ENCODE data around the gene ITIH1.

ITIH1 gene

DNA sequence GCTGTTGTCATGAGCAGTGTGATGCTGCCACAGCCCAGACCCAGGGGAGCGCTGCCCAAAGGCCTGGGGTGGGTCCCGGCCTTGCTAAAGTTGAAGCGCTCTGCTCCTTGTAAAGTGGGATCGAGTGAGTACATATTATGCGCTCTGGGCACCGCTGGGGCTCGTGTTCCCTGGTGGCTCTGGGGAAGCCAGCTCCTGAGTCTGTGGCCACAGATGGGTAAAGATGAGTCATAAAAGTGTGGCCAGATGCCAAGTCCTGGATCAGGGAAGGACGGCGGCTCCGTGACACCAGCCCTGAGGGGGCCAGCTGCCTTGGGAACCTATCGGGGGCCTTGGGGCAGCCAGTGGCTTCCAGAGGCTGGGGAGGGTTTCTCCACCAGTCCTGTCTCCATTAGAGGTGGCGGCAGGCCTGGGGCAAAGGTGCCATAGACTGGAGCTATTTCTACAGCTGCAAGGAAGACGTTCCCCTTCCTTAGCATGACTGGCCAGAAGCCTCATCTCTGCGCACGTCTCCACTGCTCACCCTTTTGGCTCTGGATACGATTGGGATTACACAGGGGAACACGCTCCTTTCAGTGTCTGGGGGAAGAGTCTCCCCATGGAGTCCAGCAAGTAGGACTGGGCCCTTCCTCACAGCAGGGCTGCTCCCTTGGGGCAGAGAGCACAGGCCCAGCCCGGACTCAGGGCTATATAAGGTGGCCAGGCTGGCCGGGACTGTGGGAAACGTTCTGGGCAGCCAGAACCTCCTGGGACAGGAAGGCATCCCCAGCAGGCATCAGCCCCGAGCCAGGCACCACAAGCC lies 54.3 kb downstream of the ITIH1 start:
- Histone ChIP-seq H3K9ac (ENCODE audit: low read length) (no peak overlapping the region), H3K36me3 (ENCODE audit: control insufficient read depth in 1 of 2, insufficient read depth in 2 of 2, low read length in 2 of 2) (peaks cover 0 to 3% of the 10 kb centered on the region in 2 experiments), H3K4me2 (ENCODE audit: low read length) (no peak overlapping the region), H3K4me1 (ENCODE audit: control insufficient read depth in 1 of 2, insufficient read depth in 2 of 2, low read length in 2 of 2) (no peaks in the 10 kb centered on the region), H4K91ac (ENCODE audit: low read depth, low read length) (no peak overlapping the region), H3K79me2 (ENCODE audit: control insufficient read depth, insufficient read depth, low read length, poor library complexity) (no peaks in the 10 kb centered on the region), H3K79me1 (ENCODE audit: low read length) (no peaks in the 10 kb centered on the region), H2BK12ac (ENCODE audit: low read length) (no peak overlapping the region), H3K4me3 (ENCODE audit: low read depth, low read length) (no peak overlapping the region), H3K27me3 (ENCODE audit: insufficient read depth, low read length) (no peaks in the 10 kb centered on the region), H2BK120ac (ENCODE audit: insufficient read depth, low read length, poor library complexity) (no peak overlapping the region), H3K9me3 (ENCODE audit: insufficient read depth, low read depth, low read length) (no peaks in the 10 kb centered on the region), H3K14ac (ENCODE audit: low read length) (no peak overlapping the region), H2AK5ac (ENCODE audit: low read length) (no peak overlapping the region), H3K27ac (ENCODE audit: low read depth, low read length) (no peak overlapping the region), H2AFZ (ENCODE audit: insufficient read depth, low read length, poor library complexity) (no peak overlapping the region), H4K8ac (ENCODE audit: low read depth, low read length) (no peak overlapping the region), H3K18ac (ENCODE audit: low read length) (no peak overlapping the region), H3K23ac (ENCODE audit: low read length) (no peak overlapping the region), H4K12ac (ENCODE audit: low read depth, low read length) (no peak overlapping the region), H3K4ac (ENCODE audit: low read depth, low read length) (no peak overlapping the region), H2BK5ac (ENCODE audit: low read depth, low read length, poor library complexity) (no peak overlapping the region)
- WGBS (ENCODE audit: extremely low coverage, insufficient coverage, insufficient read length): no CpG with 5 or more reads among the region's 21 CpGs
- DNase-seq: peak in 1 of 2 donors; percentile 49

DNA sequence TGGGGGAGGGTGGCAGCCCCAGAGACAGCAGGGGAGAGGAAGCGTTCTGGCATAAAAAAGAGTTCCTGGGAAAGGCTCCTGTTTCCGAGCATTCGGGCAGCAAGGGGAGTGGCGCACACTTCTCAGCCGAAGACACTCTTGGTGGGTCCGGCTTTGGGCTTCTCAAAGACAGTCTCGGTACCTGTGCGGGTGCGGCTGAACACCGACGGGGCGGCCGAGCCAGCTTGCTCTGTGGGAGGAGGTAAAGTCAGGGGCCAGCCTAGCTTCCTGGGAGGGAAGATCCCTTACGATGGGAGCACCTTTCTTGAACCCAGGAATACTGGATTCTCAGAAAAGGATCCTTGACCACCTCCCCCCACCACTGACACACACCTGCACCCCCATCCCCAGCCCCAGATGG lies 55.8 kb downstream of the ITIH1 start:
- H4K91ac ChIP-seq (ENCODE audit: low read depth, low read length): no peak overlapping the region

DNA sequence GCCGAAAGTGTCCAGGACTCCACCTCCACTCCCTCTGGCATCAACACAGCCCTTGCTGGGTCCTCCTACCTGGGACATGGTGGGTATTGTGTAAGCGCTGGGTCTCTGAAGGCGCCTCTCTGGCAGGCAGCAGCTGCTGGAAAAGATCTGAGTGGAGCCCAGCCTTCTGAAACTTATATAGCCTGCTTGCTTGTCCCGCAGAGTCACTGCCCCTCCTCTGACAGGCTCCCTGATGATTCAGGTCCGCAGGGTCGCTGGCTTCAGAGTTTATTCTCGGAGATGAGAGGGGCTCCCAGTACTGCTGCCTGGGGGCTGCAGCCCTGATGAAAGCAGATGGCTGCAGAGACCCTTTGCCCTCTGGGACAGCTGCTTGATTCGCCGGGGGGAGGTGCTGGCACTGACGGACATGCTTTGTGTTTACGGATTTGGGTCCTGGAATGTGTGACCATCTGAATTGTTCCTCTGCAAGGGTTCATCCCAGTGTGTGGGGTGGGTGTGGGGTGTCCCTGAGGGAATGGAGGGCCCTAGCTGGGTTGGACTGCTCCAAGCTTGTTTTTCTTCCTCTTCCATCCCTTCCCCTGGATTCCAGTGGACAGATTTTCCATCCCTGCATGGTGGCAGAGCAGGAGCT lies 57.6 kb downstream of the ITIH1 start, which contains the start of gene MUSTN1:
MUSTN1 (minus strand) TSS at position 149 of the 631 bp plus-strand sequence; CDS start at position 78, 71 bp downstream.
- H3K79me2 ChIP-seq (ENCODE audit: control insufficient read depth, insufficient read depth, low read length, poor library complexity): no peaks in the 10 kb centered on the region
- no peak within 1 kb of the TSS for H3K23ac ChIP-seq (ENCODE audit: low read length)
- H3K4me2 ChIP-seq (ENCODE audit: low read length): no peak within 1 kb of the TSS
- H4K12ac ChIP-seq (ENCODE audit: low read depth, low read length): no peak within 1 kb of the TSS
- H3K9ac ChIP-seq (ENCODE audit: low read length): no peak within 1 kb of the TSS
- no peak within 1 kb of the TSS for H4K91ac ChIP-seq (ENCODE audit: low read depth, low read length)
- H2BK120ac ChIP-seq (ENCODE audit: insufficient read depth, low read length, poor library complexity): no peak within 1 kb of the TSS
- no peak within 1 kb of the TSS for H4K8ac ChIP-seq (ENCODE audit: low read depth, low read length)
- no peak within 1 kb of the TSS for H2AFZ ChIP-seq (ENCODE audit: insufficient read depth, low read length, poor library complexity)
- H3K4me1 ChIP-seq (ENCODE audit: control insufficient read depth in 1 of 2, insufficient read depth in 2 of 2, low read length in 2 of 2): no peaks in the 10 kb centered on the region
- no peak within 1 kb of the TSS for H2BK5ac ChIP-seq (ENCODE audit: low read depth, low read length, poor library complexity)
- H3K9me3 ChIP-seq (ENCODE audit: insufficient read depth, low read depth, low read length): no peaks in the 10 kb centered on the region
- H3K36me3 ChIP-seq (ENCODE audit: control insufficient read depth in 1 of 2, insufficient read depth in 2 of 2, low read length in 2 of 2): peaks cover 0 to 6% of the 10 kb centered on the region in 2 experiments
- no peak within 1 kb of the TSS for H3K4ac ChIP-seq (ENCODE audit: low read depth, low read length)
- no peak within 1 kb of the TSS for H3K14ac ChIP-seq (ENCODE audit: low read length)
- no peak within 1 kb of the TSS for H2BK12ac ChIP-seq (ENCODE audit: low read length)
- no peak for DNase-seq
- no peaks in the 10 kb centered on the region for H3K27me3 ChIP-seq (ENCODE audit: insufficient read depth, low read length)
- no peak within 1 kb of the TSS for H3K4me3 ChIP-seq (ENCODE audit: low read depth, low read length)
- H3K79me1 ChIP-seq (ENCODE audit: low read length): no peaks in the 10 kb centered on the region
- no peak within 1 kb of the TSS for H3K18ac ChIP-seq (ENCODE audit: low read length)
- no peak within 1 kb of the TSS for H3K27ac ChIP-seq (ENCODE audit: low read depth, low read length)
- H2AK5ac ChIP-seq (ENCODE audit: low read length): no peak within 1 kb of the TSS
- no CpG with 5 or more reads among the region's 11 CpGs for WGBS (ENCODE audit: extremely low coverage, insufficient coverage, insufficient read length)

More for the DNA sequence above, 55.8 kb downstream of the ITIH1 start:
- H3K79me1 ChIP-seq (ENCODE audit: low read length): no peaks in the 10 kb centered on the region
- no peaks in the 10 kb centered on the region for H3K27me3 ChIP-seq (ENCODE audit: insufficient read depth, low read length)
- H3K4ac ChIP-seq (ENCODE audit: low read depth, low read length): no peak overlapping the region
- no peaks in the 10 kb centered on the region for H3K9me3 ChIP-seq (ENCODE audit: insufficient read depth, low read depth, low read length)
- no peak overlapping the region for H3K18ac ChIP-seq (ENCODE audit: low read length)
- no peak for DNase-seq
- H3K9ac ChIP-seq (ENCODE audit: low read length): no peak overlapping the region
- H4K12ac ChIP-seq (ENCODE audit: low read depth, low read length): no peak overlapping the region
- H2BK12ac ChIP-seq (ENCODE audit: low read length): no peak overlapping the region
- no peak overlapping the region for H3K4me2 ChIP-seq (ENCODE audit: low read length)
- H3K36me3 ChIP-seq (ENCODE audit: control insufficient read depth in 1 of 2, insufficient read depth in 2 of 2, low read length in 2 of 2): peaks cover 0 to 6% of the 10 kb centered on the region in 2 experiments
- no peak overlapping the region for H2BK120ac ChIP-seq (ENCODE audit: insufficient read depth, low read length, poor library complexity)
- no peak overlapping the region for H2AFZ ChIP-seq (ENCODE audit: insufficient read depth, low read length, poor library complexity)
- no peak overlapping the region for H4K8ac ChIP-seq (ENCODE audit: low read depth, low read length)
- H3K4me1 ChIP-seq (ENCODE audit: control insufficient read depth in 1 of 2, insufficient read depth in 2 of 2, low read length in 2 of 2): no peaks in the 10 kb centered on the region
- H3K23ac ChIP-seq (ENCODE audit: low read length): no peak overlapping the region
- H3K79me2 ChIP-seq (ENCODE audit: control insufficient read depth, insufficient read depth, low read length, poor library complexity): no peaks in the 10 kb centered on the region
- H2AK5ac ChIP-seq (ENCODE audit: low read length): no peak overlapping the region
- no CpG with 5 or more reads among the region's 14 CpGs for WGBS (ENCODE audit: extremely low coverage, insufficient coverage, insufficient read length)
- H3K27ac ChIP-seq (ENCODE audit: low read depth, low read length): no peak overlapping the region
- no peak overlapping the region for H3K4me3 ChIP-seq (ENCODE audit: low read depth, low read length)
- H3K14ac ChIP-seq (ENCODE audit: low read length): no peak overlapping the region
- no peak overlapping the region for H2BK5ac ChIP-seq (ENCODE audit: low read depth, low read length, poor library complexity)

DNA sequence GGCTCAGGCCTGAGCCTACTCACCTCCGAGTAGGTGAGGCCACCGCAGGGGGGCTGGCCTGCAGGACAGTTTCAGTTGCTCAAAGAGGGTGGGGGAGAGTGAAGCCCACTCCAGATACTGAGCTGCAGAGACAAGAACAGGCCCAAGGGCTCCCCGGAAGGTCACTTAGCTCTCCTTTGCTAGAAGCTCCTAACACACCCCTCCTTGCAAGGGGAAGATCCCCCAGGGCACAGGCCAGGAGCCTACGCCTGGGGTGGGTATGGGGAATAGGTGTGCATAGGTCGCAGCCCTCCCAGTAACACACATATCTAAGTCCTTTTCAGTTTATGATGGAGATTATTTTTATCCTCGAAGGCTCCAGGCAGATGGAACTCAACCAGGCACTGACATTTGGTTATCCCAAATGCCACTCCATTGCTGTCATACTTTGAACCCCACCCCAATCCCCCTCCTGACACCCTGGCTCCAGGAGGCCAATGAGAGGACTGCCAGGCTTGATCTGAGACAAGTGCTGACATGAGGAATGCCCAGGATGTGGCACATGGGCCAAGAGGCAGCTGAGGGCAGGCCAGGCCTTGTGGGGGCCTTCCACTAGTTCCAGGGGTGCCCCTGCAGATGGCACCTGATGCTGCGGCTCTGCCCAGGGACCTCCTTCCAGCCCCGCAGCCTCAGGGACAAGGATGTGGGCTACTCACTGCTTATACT lies 58.5 kb downstream of the ITIH1 start:
- Histone ChIP-seq H3K4me2 (ENCODE audit: low read length) (no peak overlapping the region), H3K79me1 (ENCODE audit: low read length) (no peaks in the 10 kb centered on the region), H3K23ac (ENCODE audit: low read length) (no peak overlapping the region), H2BK5ac (ENCODE audit: low read depth, low read length, poor library complexity) (no peak overlapping the region), H3K79me2 (ENCODE audit: control insufficient read depth, insufficient read depth, low read length, poor library complexity) (no peaks in the 10 kb centered on the region), H2BK12ac (ENCODE audit: low read length) (no peak overlapping the region), H3K9me3 (ENCODE audit: insufficient read depth, low read depth, low read length) (no peaks in the 10 kb centered on the region), H3K27ac (ENCODE audit: low read depth, low read length) (no peak overlapping the region), H3K4me1 (ENCODE audit: control insufficient read depth in 1 of 2, insufficient read depth in 2 of 2, low read length in 2 of 2) (no peaks in the 10 kb centered on the region), H3K4ac (ENCODE audit: low read depth, low read length) (no peak overlapping the region), H4K8ac (ENCODE audit: low read depth, low read length) (no peak overlapping the region), H4K12ac (ENCODE audit: low read depth, low read length) (no peak overlapping the region), H4K91ac (ENCODE audit: low read depth, low read length) (no peak overlapping the region), H3K9ac (ENCODE audit: low read length) (no peak overlapping the region), H2BK120ac (ENCODE audit: insufficient read depth, low read length, poor library complexity) (no peak overlapping the region), H3K27me3 (ENCODE audit: insufficient read depth, low read length) (no peaks in the 10 kb centered on the region), H3K36me3 (ENCODE audit: control insufficient read depth in 1 of 2, insufficient read depth in 2 of 2, low read length in 2 of 2) (peaks cover under 1 to 6% of the 10 kb centered on the region in 2 experiments), H3K4me3 (ENCODE audit: low read depth, low read length) (no peak overlapping the region), H3K18ac (ENCODE audit: low read length) (no peak overlapping the region), H2AFZ (ENCODE audit: insufficient read depth, low read length, poor library complexity) (no peak overlapping the region), H3K14ac (ENCODE audit: low read length) (no peak overlapping the region), H2AK5ac (ENCODE audit: low read length) (no peak overlapping the region)
- DNase-seq: no peak
- WGBS (ENCODE audit: extremely low coverage, insufficient coverage, insufficient read length): no CpG with 5 or more reads among the region's 8 CpGs
